SJCRH30 (cell line): ENCODE data around the gene RCAN2. TPM values are rescaled to one million over a fixed set of nuclear protein-coding genes. Genes with fewer than 3 reads are reported as not detected.
A peak's percentile ranks its signal among the peaks of the same experiment; 100 is the strongest.

Experiments used
- DNase-seq, 2 experiments: peaks; one replicate each; pipeline ENCODE4 v3.0.0-alpha.2; 2015 to 2020
- H3K27ac ChIP-seq: fragments of 250-450 bp; sonication (Bioruptor Pico); 2 replicates; pipeline ENCODE4 v1.5.1; 2020; ENCODE audit warnings: mild to moderate bottlenecking, moderate library complexity
- H3K27me3 ChIP-seq: fragments of 250-450 bp; sonication (Bioruptor Pico); 2 replicates; pipeline ENCODE4 v1.5.1; 2020; ENCODE audit warnings: mild to moderate bottlenecking, moderate library complexity
- H3K36me3 ChIP-seq: fragments of 250-450 bp; sonication (Bioruptor Pico); 2 replicates; pipeline ENCODE4 v1.5.1; 2020; ENCODE audit warnings: mild to moderate bottlenecking, moderate library complexity
- H3K4me1 ChIP-seq: fragments of 250-450 bp; sonication (Bioruptor Pico); 2 replicates; pipeline ENCODE4 v1.5.1; 2020; ENCODE audit warnings: mild to moderate bottlenecking, moderate library complexity
- H3K4me3 ChIP-seq: fragments of 250-450 bp; sonication (Bioruptor Pico); 2 replicates; pipeline ENCODE4 v1.5.1; 2020; ENCODE audit warnings: mild to moderate bottlenecking, moderate library complexity
- H3K9me3 ChIP-seq: fragments of 250-450 bp; sonication (Bioruptor Pico); replicated peaks from 2 replicates; pipeline ENCODE4 v1.5.1; 2020; ENCODE audit warnings: mild to moderate bottlenecking, moderate library complexity
- total RNA-seq: library from RNA; depleted of rRNA; stranded (reverse); fragments of >200 nt; shearing (Covaris generic); gene quantifications from 2 replicates; pipeline ENCODE4 v1.2.3, GENCODE V29; 2014

Gene RCAN2
- total RNA-seq, 1 experiment from 2014 or later, result 0.20 TPM

DNA sequence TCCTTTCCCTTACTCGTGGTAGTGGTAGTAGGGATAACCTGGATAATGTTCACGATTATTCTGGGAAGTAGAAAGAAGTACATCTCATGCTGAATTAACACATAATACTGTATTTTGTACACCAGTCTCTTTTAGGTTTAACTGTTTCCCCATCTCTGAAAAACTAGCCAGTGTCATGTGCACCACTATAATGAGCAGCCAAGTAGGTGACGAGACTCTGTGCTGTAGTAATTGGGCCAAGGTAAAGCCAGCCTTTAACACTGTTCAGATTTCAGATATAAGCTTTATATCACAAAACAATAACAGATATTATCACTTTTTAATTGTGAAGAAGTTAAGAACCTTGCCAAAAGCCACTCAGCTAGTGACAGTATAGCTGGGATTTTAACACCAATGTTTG lies 219.5 kb downstream of the RCAN2 start:
- H3K9me3 ChIP-seq, result no peaks in the 10 kb centered on the region
- no peaks in the 10 kb centered on the region for H3K36me3 ChIP-seq
- no peak for DNase-seq
- H3K27me3 ChIP-seq, result no peaks in the 10 kb centered on the region
- no peak overlapping the region for H3K27ac ChIP-seq
- H3K4me3 ChIP-seq, result no peak overlapping the region
- H3K4me1 ChIP-seq, result no peaks in the 10 kb centered on the region

DNA sequence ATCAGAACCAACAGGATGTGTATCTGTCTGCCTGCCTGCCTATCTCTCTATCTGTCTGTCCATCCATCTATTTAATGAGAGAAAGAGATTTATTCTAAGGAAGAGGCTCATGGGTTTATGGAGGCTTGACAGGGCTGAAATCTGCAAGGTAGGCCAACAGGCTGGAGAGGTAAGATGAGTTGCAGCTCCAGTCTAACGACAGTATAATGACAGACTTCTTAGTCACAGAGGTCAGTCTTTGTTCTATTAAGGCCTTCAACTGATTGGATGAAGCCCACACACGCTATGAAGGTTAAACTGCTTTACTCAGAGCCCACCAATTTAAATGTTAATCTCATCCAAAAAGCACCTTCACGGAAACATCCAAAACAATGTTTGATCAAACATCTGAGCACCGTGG lies 220.1 kb downstream of the RCAN2 start:
- Histone ChIP-seq H3K4me1 (no peaks in the 10 kb centered on the region), H3K27ac (no peak overlapping the region), H3K4me3 (no peak overlapping the region), H3K27me3 (no peaks in the 10 kb centered on the region), H3K9me3 (no peaks in the 10 kb centered on the region), H3K36me3 (no peaks in the 10 kb centered on the region)
- DNase-seq, result no peak

DNA sequence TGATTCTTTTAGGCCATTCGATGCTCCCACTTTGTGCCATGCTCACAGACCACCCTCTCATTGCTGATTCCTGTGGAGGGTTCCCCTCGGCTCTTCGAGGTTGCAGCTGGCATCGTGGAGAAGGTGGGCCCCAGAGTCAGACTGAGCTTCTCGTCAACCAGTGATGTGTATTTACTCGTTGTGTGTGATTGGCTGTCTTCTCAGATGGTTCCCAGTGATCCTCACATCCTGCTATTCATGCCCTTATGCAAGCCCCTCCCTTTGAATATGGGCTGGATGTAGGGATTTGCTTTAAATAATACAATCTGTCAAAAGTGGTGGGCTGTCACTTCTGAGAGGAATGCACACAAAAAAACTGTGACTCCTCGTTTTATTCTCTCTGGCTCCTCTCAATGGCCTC lies 220.9 kb downstream of the RCAN2 start:
- H3K4me3 ChIP-seq, result no peak overlapping the region
- H3K4me1 ChIP-seq, result no peaks in the 10 kb centered on the region
- no peaks in the 10 kb centered on the region for H3K9me3 ChIP-seq
- H3K27me3 ChIP-seq, result no peaks in the 10 kb centered on the region
- no peak for DNase-seq
- H3K36me3 ChIP-seq, result no peaks in the 10 kb centered on the region
- H3K27ac ChIP-seq, result no peak overlapping the region

DNA sequence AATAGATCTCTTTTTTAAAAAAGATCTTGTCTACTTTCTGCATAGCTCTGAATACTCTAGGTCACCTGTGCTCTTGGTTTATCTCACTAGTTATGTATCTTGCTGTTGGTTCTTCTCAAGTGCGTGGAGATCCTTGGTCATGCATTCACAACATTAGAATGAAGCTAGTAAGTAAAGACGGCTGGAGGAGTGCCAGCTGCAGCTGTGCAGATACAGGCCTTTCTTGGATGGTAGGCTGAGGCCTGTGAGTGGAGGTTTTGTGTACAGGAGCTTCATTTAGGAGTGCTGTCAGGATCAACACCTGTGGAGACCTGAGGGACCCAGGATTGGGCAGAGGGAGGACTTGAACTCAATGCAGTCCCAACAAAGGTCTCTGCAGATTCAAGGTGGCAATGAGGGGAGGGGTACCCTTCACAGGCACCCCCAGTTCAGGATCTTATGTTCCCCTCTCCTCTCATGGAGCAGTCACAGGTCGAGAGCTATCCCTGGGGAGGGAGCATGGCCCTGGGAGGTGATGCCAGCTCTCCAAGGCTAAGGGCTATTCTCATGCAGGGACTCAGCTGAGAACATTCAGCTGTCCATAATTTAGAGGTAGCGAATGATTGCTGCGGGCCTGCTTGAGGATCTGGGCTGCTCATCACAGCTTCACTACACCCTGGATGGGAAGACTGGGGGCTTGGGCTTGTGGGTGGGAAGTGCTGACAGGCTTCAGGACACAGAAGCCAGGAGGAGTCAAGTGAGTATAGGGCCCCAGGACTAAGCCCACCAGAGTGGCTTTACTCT lies 221.6 kb downstream of the RCAN2 start:
- peak; percentile 19 to 49 for DNase-seq

DNA sequence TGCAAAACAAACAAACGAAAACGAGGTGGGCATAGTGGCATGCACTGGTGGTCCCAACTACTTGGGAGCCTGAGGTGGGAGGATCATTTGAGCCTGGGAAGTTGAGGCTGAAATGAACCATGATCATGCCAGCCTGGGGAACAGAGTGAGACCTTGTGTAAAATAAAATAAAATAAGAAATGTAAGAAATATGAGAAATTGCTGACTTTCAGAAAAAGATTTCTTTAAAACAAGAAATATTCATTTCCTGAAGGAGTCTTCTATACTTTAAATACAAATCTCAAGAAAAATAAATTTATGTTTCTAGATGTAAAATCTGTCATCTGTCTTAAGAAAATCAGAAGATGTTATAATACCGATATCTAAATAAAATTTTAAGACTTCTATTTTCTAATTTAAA lies 223.7 kb downstream of the RCAN2 start:
- H3K36me3 ChIP-seq, result no peaks in the 10 kb centered on the region
- H3K4me1 ChIP-seq, result no peaks in the 10 kb centered on the region
- H3K4me3 ChIP-seq, result no peak overlapping the region
- no peaks in the 10 kb centered on the region for H3K9me3 ChIP-seq
- no peak overlapping the region for H3K27ac ChIP-seq
- DNase-seq, result no peak
- no peaks in the 10 kb centered on the region for H3K27me3 ChIP-seq

More for the DNA sequence above, 221.6 kb downstream of the RCAN2 start:
- no peaks in the 10 kb centered on the region for H3K9me3 ChIP-seq
- no peaks in the 10 kb centered on the region for H3K4me1 ChIP-seq
- H3K4me3 ChIP-seq, result no peak overlapping the region
- H3K36me3 ChIP-seq, result no peaks in the 10 kb centered on the region
- no peaks in the 10 kb centered on the region for H3K27me3 ChIP-seq
- no peak overlapping the region for H3K27ac ChIP-seq

DNA sequence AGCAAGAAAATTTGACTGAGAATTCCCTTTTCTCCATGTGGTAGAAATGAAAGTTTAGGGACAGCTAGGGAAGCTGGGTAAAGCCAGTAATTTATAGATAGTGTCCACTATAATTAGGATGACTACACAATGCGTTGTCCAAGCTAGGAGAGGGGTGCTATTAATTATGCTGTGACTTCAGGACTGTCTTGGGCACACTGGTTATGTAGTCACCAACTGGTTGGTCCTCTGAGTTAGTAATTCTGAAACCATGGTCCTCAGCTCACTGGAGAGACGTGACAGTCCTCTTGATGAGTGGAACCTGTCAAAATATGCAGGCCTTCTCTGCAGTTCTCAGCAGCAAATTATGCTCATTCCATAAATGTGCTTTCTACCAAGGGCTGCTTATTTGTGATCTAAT lies 225.9 kb downstream of the RCAN2 start:
- Histone ChIP-seq H3K27me3 (no peaks in the 10 kb centered on the region), H3K4me3 (no peak overlapping the region), H3K27ac (no peak overlapping the region), H3K36me3 (no peaks in the 10 kb centered on the region), H3K9me3 (no peaks in the 10 kb centered on the region), H3K4me1 (no peaks in the 10 kb centered on the region)
- DNase-seq, result no peak

DNA sequence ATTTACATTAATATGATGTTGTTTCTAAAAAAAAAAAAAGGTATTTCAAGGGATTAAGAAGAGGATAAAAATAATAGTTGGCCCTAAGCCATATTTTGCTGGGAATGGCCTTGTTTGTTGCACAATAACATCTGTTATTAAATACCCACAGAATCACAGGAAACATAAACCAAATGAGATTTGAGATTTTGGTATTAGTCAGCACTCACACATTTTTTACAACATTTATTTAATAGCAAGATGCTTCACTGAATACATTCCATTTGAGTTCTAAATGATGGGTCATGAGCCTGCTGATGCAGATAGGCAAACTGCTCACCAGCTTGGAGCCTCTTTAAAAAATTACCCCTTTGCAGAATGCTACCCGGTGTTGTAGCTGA lies 227.6 kb downstream of the RCAN2 start:
- no peaks in the 10 kb centered on the region for H3K9me3 ChIP-seq
- no peaks in the 10 kb centered on the region for H3K27me3 ChIP-seq
- no peak overlapping the region for H3K4me3 ChIP-seq
- DNase-seq, result no peak
- no peaks in the 10 kb centered on the region for H3K36me3 ChIP-seq
- no peaks in the 10 kb centered on the region for H3K4me1 ChIP-seq
- no peak overlapping the region for H3K27ac ChIP-seq

DNA sequence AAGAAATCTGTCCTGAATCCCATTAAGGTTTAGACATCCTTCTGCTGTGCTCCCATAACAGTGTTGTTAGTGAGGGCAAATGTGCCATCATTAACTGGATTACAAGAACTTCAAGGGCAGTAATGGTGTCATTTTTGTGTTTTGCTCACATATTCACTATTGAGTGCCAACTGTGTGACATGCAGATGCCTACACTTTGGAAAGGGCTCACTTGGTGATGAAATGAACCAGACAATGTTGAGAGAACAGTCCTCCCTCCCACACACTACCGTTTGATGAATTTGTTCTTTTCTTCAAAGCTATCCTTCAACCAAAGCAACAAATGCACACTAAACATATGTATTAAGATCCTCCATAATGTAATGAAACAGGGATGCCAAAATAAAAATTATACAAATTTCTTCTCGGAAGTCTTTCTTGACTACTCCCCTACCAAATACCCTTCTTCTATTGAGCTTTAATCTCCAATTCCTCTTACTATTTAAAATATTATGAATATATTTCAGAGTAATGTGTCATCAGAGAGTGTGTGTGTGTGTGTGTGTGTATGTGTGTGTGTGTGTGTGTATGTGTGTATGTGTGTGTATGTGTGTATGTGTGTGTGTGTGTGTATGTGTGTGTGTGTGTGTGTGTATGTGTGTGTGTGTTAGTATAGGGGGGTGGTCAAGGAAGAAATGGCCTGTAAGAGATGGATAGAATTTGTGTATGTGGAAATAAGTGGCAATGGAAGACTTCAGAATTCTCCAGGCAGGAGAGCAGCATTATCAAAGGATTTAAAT lies 228.1 kb downstream of the RCAN2 start:
- Histone ChIP-seq H3K27ac (no peak overlapping the region), H3K36me3 (no peaks in the 10 kb centered on the region), H3K9me3 (no peaks in the 10 kb centered on the region), H3K27me3 (no peaks in the 10 kb centered on the region), H3K4me3 (no peak overlapping the region), H3K4me1 (no peaks in the 10 kb centered on the region)
- no peak for DNase-seq

DNA sequence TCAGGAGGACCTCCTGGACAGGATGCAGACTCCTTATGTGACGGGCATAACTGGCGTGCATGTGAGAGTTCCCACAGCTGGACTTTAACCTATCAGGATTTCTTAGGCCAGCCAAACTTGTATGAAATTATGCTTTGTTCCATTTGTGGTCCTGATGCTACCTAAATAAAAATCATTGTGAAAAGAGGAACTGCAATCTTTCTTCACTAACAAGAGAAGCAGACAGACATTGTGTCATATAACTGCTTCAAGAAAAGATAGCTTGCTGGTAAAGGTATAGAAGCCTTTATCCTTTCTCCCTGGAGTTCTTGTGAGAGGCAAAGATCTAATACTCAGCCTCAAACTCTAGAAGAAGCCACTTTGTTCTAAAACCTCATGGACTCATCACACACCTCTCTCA lies 233.0 kb downstream of the RCAN2 start:
- Histone ChIP-seq H3K27ac (no peak overlapping the region), H3K27me3 (no peaks in the 10 kb centered on the region), H3K9me3 (no peaks in the 10 kb centered on the region), H3K36me3 (no peaks in the 10 kb centered on the region), H3K4me3 (no peak overlapping the region), H3K4me1 (no peaks in the 10 kb centered on the region)
- DNase-seq, result no peak

DNA sequence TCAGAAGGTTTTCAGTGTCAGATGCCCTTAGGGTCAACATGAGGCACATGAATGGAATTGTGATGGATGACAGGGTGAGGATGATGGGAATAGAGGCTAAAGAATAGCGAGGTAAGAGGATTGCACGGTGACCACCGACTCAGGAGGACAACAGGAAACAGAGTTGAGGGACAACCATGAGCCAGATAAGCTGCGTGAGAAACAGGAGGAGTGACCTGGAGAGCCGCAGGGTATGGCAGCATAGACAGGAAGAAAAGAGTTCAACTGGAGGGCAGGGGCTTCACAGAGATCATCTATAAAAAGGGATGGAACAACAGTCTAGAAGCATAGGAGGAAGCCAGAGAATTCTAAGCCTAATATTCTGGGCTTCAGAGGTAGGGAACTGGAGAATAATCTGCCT lies 235.7 kb downstream of the RCAN2 start:
- H3K36me3 ChIP-seq, result no peaks in the 10 kb centered on the region
- no peak for DNase-seq
- H3K27me3 ChIP-seq, result no peaks in the 10 kb centered on the region
- H3K4me1 ChIP-seq, result no peaks in the 10 kb centered on the region
- H3K4me3 ChIP-seq, result no peak overlapping the region
- no peak overlapping the region for H3K27ac ChIP-seq
- no peaks in the 10 kb centered on the region for H3K9me3 ChIP-seq

DNA sequence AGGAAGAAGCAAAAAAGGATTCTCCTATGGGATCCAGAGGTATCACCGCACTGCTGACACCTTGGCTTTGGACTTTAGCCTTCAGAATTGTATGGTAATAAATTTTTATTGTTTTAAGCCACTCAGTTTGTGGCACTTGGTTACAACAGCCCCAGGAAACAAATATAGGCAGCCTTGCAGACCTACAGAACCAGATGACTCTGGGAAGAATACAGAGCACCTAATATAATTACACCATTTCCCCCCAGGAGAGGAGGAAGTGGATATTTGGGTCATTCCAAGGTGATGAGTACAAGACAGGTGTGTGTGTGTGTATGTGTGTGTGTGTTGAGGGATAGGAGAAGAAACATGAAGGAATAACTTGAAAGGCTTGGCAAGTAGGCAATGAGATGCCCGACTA lies 236.3 kb downstream of the RCAN2 start:
- no peaks in the 10 kb centered on the region for H3K36me3 ChIP-seq
- no peak overlapping the region for H3K4me3 ChIP-seq
- no peaks in the 10 kb centered on the region for H3K9me3 ChIP-seq
- H3K4me1 ChIP-seq, result no peaks in the 10 kb centered on the region
- H3K27ac ChIP-seq, result no peak overlapping the region
- DNase-seq, result no peak
- H3K27me3 ChIP-seq, result no peaks in the 10 kb centered on the region

DNA sequence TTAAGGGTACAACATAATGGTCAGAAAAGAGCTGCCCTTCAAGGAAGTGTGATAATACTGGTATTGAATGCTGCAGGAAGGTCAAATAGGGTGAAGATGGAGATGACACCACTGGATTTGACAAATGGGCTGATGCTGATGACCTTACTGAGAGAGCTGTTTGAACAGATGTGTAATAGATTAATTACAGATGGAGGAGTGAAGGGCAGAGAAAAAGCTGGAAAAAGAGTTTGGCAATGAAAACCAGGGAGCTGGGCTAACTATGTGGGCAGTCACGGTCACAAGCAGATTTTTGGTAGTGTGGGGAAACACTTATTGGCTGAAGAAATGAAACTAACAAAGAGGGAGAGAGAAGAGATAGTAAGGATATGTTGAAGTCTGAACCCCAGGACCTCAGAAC lies 236.9 kb downstream of the RCAN2 start:
- Histone ChIP-seq H3K4me1 (no peaks in the 10 kb centered on the region), H3K4me3 (no peak overlapping the region), H3K27ac (no peak overlapping the region), H3K36me3 (no peaks in the 10 kb centered on the region), H3K27me3 (no peaks in the 10 kb centered on the region), H3K9me3 (no peaks in the 10 kb centered on the region)
- no peak for DNase-seq

DNA sequence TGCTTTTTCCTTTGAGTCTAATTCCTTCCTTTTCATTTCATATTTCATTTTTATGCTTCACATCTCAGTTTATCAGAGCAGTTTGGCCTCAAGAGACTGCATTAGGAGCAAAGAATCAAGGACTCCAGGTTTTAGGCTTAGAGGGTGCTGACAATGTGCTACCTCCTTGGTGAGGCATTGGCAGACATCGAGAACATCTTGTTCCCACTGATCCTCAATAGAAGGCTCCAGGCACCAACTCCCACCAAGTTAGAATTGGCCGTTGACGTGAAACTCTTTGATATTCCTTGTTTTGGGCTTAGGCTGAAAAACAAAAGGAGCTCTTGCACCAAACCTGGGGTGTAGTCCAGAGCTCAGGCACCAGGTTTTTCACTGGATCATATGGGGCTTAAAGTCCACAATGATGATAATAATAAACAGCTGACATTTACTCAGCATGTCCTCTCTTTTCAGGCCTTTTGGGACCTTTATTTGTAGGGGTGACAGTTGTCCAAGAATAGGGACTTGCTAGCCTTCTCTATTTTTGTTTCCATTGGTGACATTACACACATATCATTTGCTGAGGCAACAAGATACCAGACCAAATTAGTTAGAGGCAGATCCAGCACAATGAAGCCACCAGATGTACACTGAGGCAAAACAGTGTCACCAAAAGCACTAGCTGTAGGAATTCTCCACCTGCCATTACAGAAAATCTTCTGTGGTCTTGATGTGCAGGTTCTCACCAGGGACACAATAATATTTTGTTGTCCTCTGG lies 239.5 kb downstream of the RCAN2 start:
- no peak overlapping the region for H3K27ac ChIP-seq

DNA sequence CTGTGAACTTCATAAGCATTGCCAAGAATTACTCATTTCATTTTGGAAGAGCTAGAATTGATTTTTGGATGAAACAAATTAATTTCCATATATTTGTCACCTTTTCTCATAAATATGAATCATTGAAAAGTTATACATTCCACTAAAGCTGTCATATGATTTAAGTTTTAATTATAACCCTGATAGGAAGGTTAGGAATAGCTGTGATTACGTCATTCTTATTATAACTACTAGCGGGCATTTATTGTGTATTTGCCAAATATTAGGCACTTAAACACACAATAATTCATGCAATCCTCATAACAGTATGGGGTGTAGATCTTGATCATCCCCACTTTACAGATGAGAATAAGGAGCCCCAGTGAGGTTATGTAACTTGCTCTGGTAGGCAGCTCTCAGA lies 243.1 kb downstream of the RCAN2 start:
- H3K4me3 ChIP-seq, result no peak overlapping the region
- H3K27ac ChIP-seq, result no peak overlapping the region

More for the DNA sequence above, 239.5 kb downstream of the RCAN2 start:
- DNase-seq, result no peak
- Histone ChIP-seq H3K27me3 (no peaks in the 10 kb centered on the region), H3K4me1 (no peaks in the 10 kb centered on the region), H3K4me3 (no peak overlapping the region), H3K9me3 (no peaks in the 10 kb centered on the region), H3K36me3 (no peaks in the 10 kb centered on the region)

DNA sequence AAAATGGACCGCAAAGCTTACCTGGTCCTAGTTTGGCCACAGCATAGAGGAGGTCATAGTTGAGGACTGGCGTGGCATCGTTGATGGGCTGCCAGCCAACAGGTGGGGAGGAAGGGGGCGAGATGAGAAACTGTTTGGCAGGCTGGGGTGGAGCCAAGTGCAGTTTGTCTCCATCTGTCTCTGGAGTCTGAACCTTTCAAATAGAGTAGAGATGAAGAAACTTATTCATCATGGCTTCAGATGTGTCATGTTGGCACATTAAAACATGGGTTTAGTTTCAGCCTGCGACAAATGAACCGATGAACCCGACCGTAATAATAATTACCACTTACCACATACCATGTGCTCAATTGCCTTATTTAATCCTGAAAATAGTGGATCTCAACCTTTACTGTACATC lies 244.5 kb downstream of the RCAN2 start:
- Histone ChIP-seq H3K27ac (no peak overlapping the region), H3K4me3 (no peak overlapping the region), H3K36me3 (no peaks in the 10 kb centered on the region), H3K4me1 (no peaks in the 10 kb centered on the region), H3K9me3 (no peaks in the 10 kb centered on the region), H3K27me3 (no peaks in the 10 kb centered on the region)
- no peak for DNase-seq

More for the DNA sequence above, 243.1 kb downstream of the RCAN2 start:
- Histone ChIP-seq H3K9me3 (no peaks in the 10 kb centered on the region), H3K27me3 (no peaks in the 10 kb centered on the region), H3K4me1 (no peaks in the 10 kb centered on the region), H3K36me3 (no peaks in the 10 kb centered on the region)
- no peak for DNase-seq
